HG03159 (cell line): ENCODE data around the gene PPBP.
"Not testable (repeated sequence)": the region's sequence is repeated elsewhere in the genome, so short reads cannot be mapped to it uniquely, and the experiment has no call there.

Experiments
- ATAC-seq: cut with Tn5 transposase; IDR thresholded peaks from one replicate; pipeline ENCODE4 v1.9.1; 2021; ENCODE audit warnings: mild to moderate bottlenecking, moderate library complexity; ENCODE audit not compliant: unreplicated experiment

The PPBP gene

DNA sequence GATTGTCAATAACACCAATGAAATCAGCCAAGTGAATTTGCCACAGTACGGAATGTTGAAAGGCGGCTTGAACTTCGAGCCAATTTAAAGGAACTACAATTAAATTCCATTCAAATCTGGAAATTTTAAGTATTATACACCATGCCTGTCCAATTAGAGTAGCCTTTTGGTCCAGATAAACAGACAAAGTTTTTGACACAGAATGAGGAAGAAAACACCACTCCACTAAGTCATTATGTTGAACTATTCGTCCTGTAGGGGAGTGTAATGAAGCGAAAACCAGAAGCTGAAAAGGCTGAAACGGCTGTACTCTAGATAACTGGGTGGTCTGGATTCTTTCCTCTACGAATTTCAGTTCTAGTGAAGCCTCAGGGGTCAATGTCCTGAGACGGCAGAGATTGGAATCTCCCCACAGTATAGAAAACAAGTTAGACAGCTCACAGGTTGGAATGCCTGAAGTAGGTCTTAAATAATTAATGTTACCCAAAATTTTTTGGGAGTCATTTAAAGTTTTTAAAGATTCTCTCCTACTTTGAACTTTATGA is 37.5 kb downstream of the PPBP start:
- ATAC-seq, result not testable (repeated sequence)

GRCh38 chr4:73948990-73949706 is 38.8 kb downstream of the PPBP start:
- ATAC-seq, result no peak

GRCh38 chr4:73948291-73948690 is 39.7 kb downstream of the PPBP start:
- ATAC-seq, result no peak

GRCh38 chr4:73947239-73947985 is 40.6 kb downstream of the PPBP start:
- no peak for ATAC-seq

- no peak for ATAC-seq
Observed at GRCh38 chr4:73945674-73946449, 42.1 kb downstream of the PPBP start.

GRCh38 chr4:73945140-73945539 is 42.9 kb downstream of the PPBP start:
- ATAC-seq, result no peak

GRCh38 chr4:73944061-73944875 is 43.7 kb downstream of the PPBP start:
- no peak for ATAC-seq

DNA sequence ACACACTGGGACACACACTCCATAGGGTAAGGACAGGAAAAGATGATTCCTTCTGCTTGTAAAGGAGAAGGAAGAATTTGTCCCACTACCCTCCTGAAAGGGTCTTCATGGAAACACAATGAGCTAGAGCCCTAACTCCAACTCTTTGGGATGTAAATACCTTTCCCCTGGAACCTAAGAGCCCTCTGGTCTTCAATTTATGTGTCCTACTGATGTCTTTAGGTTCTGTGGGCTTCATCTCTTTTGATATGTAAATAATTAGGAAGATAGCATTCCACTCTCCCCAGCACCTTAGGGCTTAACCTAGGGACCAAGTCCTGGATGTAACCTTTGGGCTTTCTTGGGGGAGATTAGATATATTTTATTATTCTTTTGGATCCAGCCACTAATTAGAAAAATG is 44.4 kb downstream of the PPBP start:
- no peak for ATAC-seq

DNA sequence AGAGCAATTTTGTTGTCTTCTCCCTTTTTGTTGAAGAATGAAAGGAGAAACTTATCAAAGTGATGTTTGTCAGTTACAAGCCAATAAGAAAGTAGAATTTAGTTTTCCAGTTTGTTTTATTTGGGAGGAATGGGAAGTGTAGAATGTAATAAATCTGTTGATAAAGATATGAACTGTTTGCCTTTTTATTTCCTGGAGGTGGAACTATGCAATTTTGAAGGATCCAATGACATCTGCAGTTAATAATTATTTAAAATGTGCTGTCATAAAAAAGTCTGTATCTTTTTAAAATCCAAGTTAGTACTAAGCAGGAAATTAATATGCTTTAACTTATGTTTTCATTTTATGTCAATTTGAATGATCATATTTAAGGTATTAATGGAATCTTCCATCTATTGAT is 51.0 kb downstream of the PPBP start:
- ATAC-seq, result no peak
